Epithelial cell of proximal tubule (primary cell): Measurements from ENCODE around the gene SLX4. TPM values are rescaled to one million over a fixed set of nuclear protein-coding genes. Genes with fewer than 3 reads are reported as not detected.

Source experiments
- DNase-seq: peaks from one replicate; pipeline ENCODE4 v3.0.0-alpha.2; 2011; ENCODE audit warnings: low read depth
- H3K4me3 ChIP-seq: 2 replicates; pipeline ENCODE4 v1.5.1; 2011; ENCODE audit warnings: low read depth, mild to moderate bottlenecking, low read length
- CTCF ChIP-seq: conservative IDR thresholded peaks from 2 replicates; pipeline ENCODE4 v1.5.1; 2012; ENCODE audit warnings: low read depth, mild to moderate bottlenecking, low read length
- total RNA-seq: library from RNA; depleted of rRNA; stranded (reverse); fragments of >200 nt; gene quantifications from 2 replicates; pipeline ENCODE4 v1.2.3, GENCODE V29; 2015

SLX4 gene
- total RNA-seq, 1 donor from 2014 or later: 6.6 TPM

DNA sequence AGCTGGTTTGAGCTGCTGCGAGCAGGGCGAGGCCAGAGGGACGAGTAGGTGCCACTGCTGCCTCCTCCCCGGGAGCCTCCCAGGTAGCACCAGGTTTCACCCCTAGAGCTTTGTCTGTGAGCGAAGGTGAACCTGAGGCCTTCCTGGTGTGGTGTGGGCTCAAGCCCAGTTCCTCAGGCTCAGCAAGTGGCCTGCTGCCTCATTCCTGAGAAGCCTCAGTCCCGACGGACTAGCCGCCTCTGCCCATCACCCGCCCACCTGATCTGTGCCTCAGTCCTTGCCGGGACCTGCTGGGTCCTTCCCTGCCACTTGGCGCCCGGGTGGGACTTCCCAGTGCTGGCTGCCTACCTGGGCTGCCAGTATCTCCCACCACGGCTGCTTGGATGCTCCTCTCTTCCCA, 35.9 kb downstream of the SLX4 start:
- no peak for DNase-seq
- no peak for TF ChIP-seq CTCF
- no peak overlapping the region for H3K4me3 ChIP-seq

DNA sequence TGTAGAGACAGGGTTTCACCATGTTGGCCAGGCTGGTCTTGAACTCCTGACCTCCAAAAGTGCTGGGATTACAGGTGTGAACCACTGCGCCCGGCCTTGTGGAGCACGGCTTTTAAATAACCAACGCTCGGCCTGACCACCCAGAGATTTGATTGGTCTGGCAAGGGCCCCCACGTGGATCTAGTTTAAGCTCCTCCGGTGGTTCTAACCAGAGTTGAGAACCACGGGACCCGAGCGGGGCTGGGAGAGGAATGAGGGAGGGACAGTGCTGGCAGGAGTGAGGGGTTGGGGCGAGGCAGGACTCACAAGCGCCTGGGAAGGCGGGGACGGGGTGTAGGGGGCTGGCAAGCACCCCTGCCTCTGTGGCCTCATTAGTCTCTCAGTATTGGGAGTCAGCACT, 37.2 kb downstream of the SLX4 start:
- H3K4me3 ChIP-seq: no peak overlapping the region
- no peak for DNase-seq
- no peak for TF ChIP-seq CTCF

DNA sequence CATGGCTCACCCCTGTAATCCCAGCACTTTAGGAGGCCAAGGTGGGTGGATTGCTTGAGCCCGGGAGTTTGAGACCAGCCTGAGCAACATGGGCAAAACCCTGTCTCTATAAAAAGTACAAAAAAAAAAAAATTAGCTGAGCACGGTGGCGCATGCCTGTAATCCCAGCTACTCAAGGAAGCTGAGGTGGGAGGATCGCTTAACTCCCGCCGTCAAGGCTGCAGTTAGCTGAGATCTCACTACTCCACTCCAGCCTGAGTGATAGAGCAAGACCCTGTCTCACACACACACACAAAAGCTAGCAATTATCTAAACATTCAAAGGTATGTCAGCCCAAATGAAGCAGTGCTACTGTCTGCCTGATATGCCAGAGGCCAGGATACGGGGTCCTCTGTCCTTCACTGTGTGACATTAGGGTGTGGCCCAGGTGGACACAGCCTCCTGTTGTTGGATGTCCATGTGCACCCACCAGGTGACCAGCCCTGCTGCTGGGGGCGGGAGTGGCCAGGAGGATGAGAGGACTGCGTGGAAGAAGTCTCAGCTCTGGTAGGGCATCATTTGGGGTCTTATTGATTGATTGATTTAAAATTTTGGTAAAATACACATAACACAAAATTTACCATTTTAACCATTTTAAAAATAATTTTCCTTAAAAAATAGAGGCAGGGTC, 38.1 kb downstream of the SLX4 start:
- TF ChIP-seq CTCF: no peak
- H3K4me3 ChIP-seq: no peak overlapping the region
- DNase-seq: no peak

DNA sequence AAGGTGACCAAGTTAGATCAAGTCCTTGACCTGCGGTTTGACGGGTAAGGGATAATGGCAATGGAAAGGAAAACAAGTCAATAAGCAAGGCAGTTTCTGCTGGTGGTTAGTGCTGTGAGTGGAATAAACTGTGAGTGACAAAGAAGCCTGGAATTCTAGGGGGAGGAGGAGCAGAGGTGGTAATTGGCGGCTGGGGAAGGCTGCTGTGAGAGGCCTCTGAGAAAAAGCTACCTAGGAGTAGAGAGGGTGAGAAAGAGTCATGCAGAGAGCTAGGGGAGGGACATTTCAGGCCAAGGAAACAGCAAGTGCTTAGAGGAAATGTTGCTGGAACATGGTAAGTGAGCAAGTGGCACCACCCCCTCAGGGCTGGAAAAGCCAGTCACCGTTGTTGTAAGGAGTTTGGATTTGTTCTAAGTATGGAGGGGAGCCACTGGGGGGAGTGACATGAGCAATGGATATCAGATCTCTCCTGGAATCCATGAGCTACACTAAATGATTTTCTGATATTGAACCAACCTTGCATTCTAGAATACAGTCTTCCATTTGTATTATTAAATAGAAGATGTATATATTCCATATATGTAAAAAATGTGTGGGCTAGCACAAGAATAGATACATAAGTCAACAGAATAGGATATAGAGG, 40.9 kb downstream of the SLX4 start:
- DNase-seq: no peak
- no peak overlapping the region for H3K4me3 ChIP-seq
- TF ChIP-seq CTCF: no peak

- H3K4me3 ChIP-seq: no peak overlapping the region
- no peak for TF ChIP-seq CTCF
- no peak for DNase-seq
These were observed 41.6 kb downstream of the SLX4 start for GRCh38 chr16:3569851-3570250.

- H3K4me3 ChIP-seq: no peak overlapping the region
- TF ChIP-seq CTCF: no peak
- no peak for DNase-seq
These were observed 44.4 kb downstream of the SLX4 start for GRCh38 chr16:3566990-3567389.

DNA sequence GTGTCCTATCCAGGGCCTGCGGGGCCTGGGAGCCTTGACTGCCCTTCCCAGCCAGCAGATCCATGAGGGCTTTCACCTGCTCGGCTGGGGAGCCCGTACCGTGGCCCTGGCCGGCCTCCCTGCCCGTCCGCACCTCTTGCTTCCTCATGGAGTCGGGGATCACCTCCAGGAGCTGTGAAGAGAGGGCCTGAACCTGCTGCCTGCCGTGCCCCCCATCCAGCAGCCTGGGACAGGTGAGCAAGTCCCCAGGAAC, 46.6 kb downstream of the SLX4 start:
- no peak for DNase-seq
- TF ChIP-seq CTCF: no peak

More for the DNA sequence above, 46.6 kb downstream of the SLX4 start:
- no peak overlapping the region for H3K4me3 ChIP-seq
